Caco-2 (cell line): ENCODE measurements around the gene ADK. TPM values are rescaled to one million over a fixed set of nuclear protein-coding genes. Genes with fewer than 3 reads are reported as not detected.

Experiments
- BruUV-seq: library from RNA; stranded (reverse); fragments of 400-500 nt; replicated peaks from 2 replicates; lab custom pipeline; 2021; lab: Mats Ljungman, UMichigan
- CTCF ChIA-PET: fragments of 300-600 bp; sonication (Branson Sonifier 250); formaldehyde crosslinking; loops from one replicate; lab custom pipeline; 2022; ENCODE audit warnings: antibody characterized with exemption; lab: Charles Lee
- POLR2A ChIA-PET: fragments of 300-600 bp; sonication (Branson Sonifier 250); formaldehyde crosslinking; loops from one replicate; lab custom pipeline; 2022; ENCODE audit warnings: antibody characterized with exemption; lab: Charles Lee
- DNase-seq, 2 experiments: peaks; one replicate each; pipeline versions ENCODE4 v3.0.0 to v3.0.0-alpha.2; 2020 to 2022
- H3K27me3 ChIP-seq: replicated peaks from 2 replicates; pipeline ENCODE4 v1.6.0; 2011; ENCODE audit warnings: low read length; ENCODE audit not compliant: control insufficient read depth, insufficient read depth
- H3K36me3 ChIP-seq: 2 replicates; pipeline ENCODE4 v1.5.1; 2011; ENCODE audit warnings: low read length; ENCODE audit not compliant: control insufficient read depth, insufficient read depth
- H3K4me1 ChIP-seq: fragments of 250-450 bp; sonication (Bioruptor Pico); 2 replicates; pipeline ENCODE4 v1.5.1; 2020; ENCODE audit warnings: mild to moderate bottlenecking
- H3K4me3 ChIP-seq: 2 replicates; pipeline ENCODE4 v1.5.1; 2011; ENCODE audit warnings: low read depth, mild to moderate bottlenecking, control low read depth, low read length
- H3K9me3 ChIP-seq: fragments of 250-450 bp; sonication (Bioruptor Pico); 2 replicates; pipeline ENCODE4 v1.5.1; 2020; ENCODE audit warnings: mild to moderate bottlenecking, moderate library complexity
- H3K27ac Mint-ChIP-seq: one replicate; pipeline ENCODE4 v1.8.0; 2022; ENCODE audit warnings: mixed read lengths; ENCODE audit not compliant: unreplicated experiment
- H3K27me3 Mint-ChIP-seq: one replicate; pipeline ENCODE4 v1.8.0; 2022; ENCODE audit warnings: mixed read lengths; ENCODE audit not compliant: insufficient read depth, unreplicated experiment
- H3K36me3 Mint-ChIP-seq: one replicate; pipeline ENCODE4 v1.8.0; 2022; ENCODE audit warnings: mild to moderate bottlenecking, mixed read lengths; ENCODE audit not compliant: insufficient read depth, unreplicated experiment
- H3K4me1 Mint-ChIP-seq: one replicate; pipeline ENCODE4 v1.8.0; 2022; ENCODE audit warnings: low read depth, mixed read lengths; ENCODE audit not compliant: unreplicated experiment
- H3K4me3 Mint-ChIP-seq: one replicate; pipeline ENCODE4 v1.8.0; 2022; ENCODE audit warnings: mild to moderate bottlenecking, moderate library complexity, mixed read lengths; ENCODE audit not compliant: unreplicated experiment
- H3K9me3 Mint-ChIP-seq: one replicate; pipeline ENCODE4 v1.8.0; 2022; ENCODE audit warnings: mixed read lengths; ENCODE audit not compliant: unreplicated experiment
- CTCF ChIP-seq, 2 experiments: fragments of 200-600 bp in 1 of 2; IDR thresholded peaks; 1 replicate in 1 of 2; 2 replicates in 1 of 2; pipeline versions ENCODE4 v1.5.1 to v1.8.0; 2011 to 2022; ENCODE audit warnings: antibody characterized with exemption in 1 of 2, control low read depth in 1 of 2, inconsistent platforms in 1 of 2, low read depth in 1 of 2, low read length in 1 of 2, mild to moderate bottlenecking in 1 of 2, moderate library complexity in 1 of 2; ENCODE audit not compliant: insufficient read depth in 1 of 2, severe bottlenecking in 1 of 2, unreplicated experiment in 1 of 2
- intact Hi-C: fragments of 100-400 bp; cut with micrococcal nuclease; formaldehyde crosslinking; loops from one replicate; pipeline ENCODE4 v1.10.0; 2022; ENCODE audit not compliant: unreplicated experiment
- total RNA-seq: library from RNA; stranded (reverse); gene quantifications from 2 replicates; pipeline ENCODE4 v1.2.3, GENCODE V29; 2022

Gene ADK
- total RNA-seq, 1 experiment from 2014 or later: 105 TPM

DNA sequence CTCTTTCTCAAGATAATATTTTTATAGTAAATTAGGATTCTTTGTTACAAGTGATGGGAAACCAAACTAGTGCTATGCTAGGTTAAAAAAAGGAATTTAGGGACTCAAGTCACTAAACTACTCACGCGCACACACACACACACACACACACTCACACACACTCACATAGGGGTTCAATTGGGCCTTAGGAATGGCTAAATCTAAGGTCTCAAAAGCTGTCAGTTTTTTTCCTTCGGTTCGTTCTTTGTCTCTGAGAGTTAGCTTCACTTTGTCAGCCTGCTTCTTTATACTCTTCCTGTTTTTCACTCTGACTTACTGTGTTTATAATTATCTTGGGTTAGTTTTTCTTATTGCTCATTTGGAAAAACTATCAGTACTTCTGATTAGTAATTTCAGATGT is 138.9 kb downstream of the ADK start:
- intact Hi-C loops: no loop called here
- no TSS peak for BruUV-seq
- Mint-ChIP-seq H3K27ac (no peak overlapping the region), H3K27me3 (no peaks in the 10 kb centered on the region), H3K36me3 (peaks cover 16% of the 10 kb centered on the region), H3K4me3 (no peak overlapping the region), H3K9me3 (peaks cover 6% of the 10 kb centered on the region), H3K4me1 (peaks cover 8% of the 10 kb centered on the region)
- H3K4me3 ChIP-seq: no peak overlapping the region
- no peaks in the 10 kb centered on the region for H3K9me3 ChIP-seq
- no peak for TF ChIP-seq CTCF (IDR thresholded peaks at IDR 0.05; ENCODE audit: insufficient read depth in 1 of 2, low read depth in 1 of 2, low read length in 1 of 2, severe bottlenecking in 1 of 2, unreplicated experiment in 1 of 2)
- H3K27me3 ChIP-seq: no peaks in the 10 kb centered on the region
- no peaks in the 10 kb centered on the region for H3K36me3 ChIP-seq
- CTCF ChIA-PET: no interaction called here
- no peak for DNase-seq
- peaks cover 3% of the 10 kb centered on the region; the same call in 1 of the 2 replicates for H3K4me1 ChIP-seq
- POLR2A ChIA-PET: no interaction called here

DNA sequence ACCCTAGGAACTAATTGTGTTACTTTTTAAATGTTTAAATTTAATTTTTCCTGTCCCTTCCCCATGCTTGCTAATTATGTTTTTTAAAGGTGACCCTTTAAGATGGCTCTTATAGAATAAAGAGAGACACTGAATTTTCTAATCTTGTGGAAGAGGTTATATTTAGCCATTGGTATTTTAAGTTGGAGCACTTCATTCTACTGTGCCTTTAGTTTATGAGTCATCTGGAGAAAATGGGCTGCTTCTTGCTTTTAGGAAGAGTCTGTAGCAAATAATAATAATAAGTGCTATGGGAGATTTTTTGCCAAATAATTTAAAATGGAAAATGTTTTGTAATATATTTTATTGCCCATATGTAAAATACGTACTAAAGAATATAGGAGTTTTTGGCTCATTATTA is 139.7 kb downstream of the ADK start:
- Mint-ChIP-seq H3K9me3 (no peaks in the 10 kb centered on the region), H3K27me3 (no peaks in the 10 kb centered on the region), H3K36me3 (peaks cover 9% of the 10 kb centered on the region), H3K27ac (no peak overlapping the region), H3K4me3 (no peak overlapping the region), H3K4me1 (peaks cover under 1% of the 10 kb centered on the region)
- POLR2A ChIA-PET: no interaction called here
- Histone ChIP-seq H3K4me3 (no peak overlapping the region), H3K27me3 (no peaks in the 10 kb centered on the region), H3K36me3 (no peaks in the 10 kb centered on the region), H3K4me1 (peaks cover 3% of the 10 kb centered on the region; the same call in 1 of the 2 replicates), H3K9me3 (no peaks in the 10 kb centered on the region)
- no peak for DNase-seq
- intact Hi-C loops: no loop called here
- no peak for TF ChIP-seq CTCF (IDR thresholded peaks at IDR 0.05; ENCODE audit: insufficient read depth in 1 of 2, low read depth in 1 of 2, low read length in 1 of 2, severe bottlenecking in 1 of 2, unreplicated experiment in 1 of 2)
- CTCF ChIA-PET: no interaction called here
- BruUV-seq: no TSS peak

GRCh38 chr10:74292871-74293427 is 141.9 kb downstream of the ADK start:
- no peak overlapping the region for H3K4me3 Mint-ChIP-seq
- H3K9me3 ChIP-seq: no peaks in the 10 kb centered on the region
- no peak for TF ChIP-seq CTCF (IDR thresholded peaks at IDR 0.05; ENCODE audit: insufficient read depth in 1 of 2, low read depth in 1 of 2, low read length in 1 of 2, severe bottlenecking in 1 of 2, unreplicated experiment in 1 of 2)
- BruUV-seq: no TSS peak
- H3K36me3 ChIP-seq: no peaks in the 10 kb centered on the region
- DNase-seq: no peak
- no peaks in the 10 kb centered on the region for H3K36me3 Mint-ChIP-seq
- no peaks in the 10 kb centered on the region for H3K4me1 Mint-ChIP-seq
- no peak overlapping the region for H3K27ac Mint-ChIP-seq
- intact Hi-C loops: no loop called here
- no peaks in the 10 kb centered on the region for H3K27me3 Mint-ChIP-seq
- no peaks in the 10 kb centered on the region for H3K9me3 Mint-ChIP-seq
- ChIA-PET POLR2A (no interaction called here), CTCF (no interaction called here)
- no peak overlapping the region for H3K4me3 ChIP-seq
- no peaks in the 10 kb centered on the region for H3K27me3 ChIP-seq
- H3K4me1 ChIP-seq: peaks cover 3% of the 10 kb centered on the region; the same call in 1 of the 2 replicates
